ENCODE data around the gene ADD1.

GRCh38 chr4:2799224-2799911 lies 44.3 kb upstream of the ADD1 start:
- no peak for TF ChIP-seq YY1 (IDR thresholded peaks at IDR 0.05)
- TF ChIP-seq EGR1 (IDR thresholded peaks at IDR 0.05; ENCODE audit: low read depth in 2 of 2): no peak
- TF ChIP-seq MAX (IDR thresholded peaks at IDR 0.05): no peak
- no peak for TF ChIP-seq JUND (IDR thresholded peaks at IDR 0.05)
- TF ChIP-seq RAD21 (IDR thresholded peaks at IDR 0.05): no peak
- TF ChIP-seq, protein P1, sequence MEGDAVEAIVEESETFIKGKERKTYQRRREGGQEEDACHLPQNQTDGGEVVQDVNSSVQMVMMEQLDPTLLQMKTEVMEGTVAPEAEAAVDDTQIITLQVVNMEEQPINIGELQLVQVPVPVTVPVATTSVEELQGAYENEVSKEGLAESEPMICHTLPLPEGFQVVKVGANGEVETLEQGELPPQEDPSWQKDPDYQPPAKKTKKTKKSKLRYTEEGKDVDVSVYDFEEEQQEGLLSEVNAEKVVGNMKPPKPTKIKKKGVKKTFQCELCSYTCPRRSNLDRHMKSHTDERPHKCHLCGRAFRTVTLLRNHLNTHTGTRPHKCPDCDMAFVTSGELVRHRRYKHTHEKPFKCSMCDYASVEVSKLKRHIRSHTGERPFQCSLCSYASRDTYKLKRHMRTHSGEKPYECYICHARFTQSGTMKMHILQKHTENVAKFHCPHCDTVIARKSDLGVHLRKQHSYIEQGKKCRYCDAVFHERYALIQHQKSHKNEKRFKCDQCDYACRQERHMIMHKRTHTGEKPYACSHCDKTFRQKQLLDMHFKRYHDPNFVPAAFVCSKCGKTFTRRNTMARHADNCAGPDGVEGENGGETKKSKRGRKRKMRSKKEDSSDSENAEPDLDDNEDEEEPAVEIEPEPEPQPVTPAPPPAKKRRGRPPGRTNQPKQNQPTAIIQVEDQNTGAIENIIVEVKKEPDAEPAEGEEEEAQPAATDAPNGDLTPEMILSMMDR (IDR thresholded peaks at IDR 0.05; ENCODE audit: low read depth, low read length, missing input control): no peak
- TF ChIP-seq RXRA (IDR thresholded peaks at IDR 0.05): no peak
- TF ChIP-seq REST (IDR thresholded peaks at IDR 0.05): no peak
- no peak for TF ChIP-seq TAF1 (conservative IDR thresholded peaks at IDR 0.05)
- no peak for TF ChIP-seq GABPA (IDR thresholded peaks at IDR 0.05 in 1 of 2, conservative IDR thresholded peaks at IDR 0.05 in 1 of 2)
- TF ChIP-seq, protein P2, sequence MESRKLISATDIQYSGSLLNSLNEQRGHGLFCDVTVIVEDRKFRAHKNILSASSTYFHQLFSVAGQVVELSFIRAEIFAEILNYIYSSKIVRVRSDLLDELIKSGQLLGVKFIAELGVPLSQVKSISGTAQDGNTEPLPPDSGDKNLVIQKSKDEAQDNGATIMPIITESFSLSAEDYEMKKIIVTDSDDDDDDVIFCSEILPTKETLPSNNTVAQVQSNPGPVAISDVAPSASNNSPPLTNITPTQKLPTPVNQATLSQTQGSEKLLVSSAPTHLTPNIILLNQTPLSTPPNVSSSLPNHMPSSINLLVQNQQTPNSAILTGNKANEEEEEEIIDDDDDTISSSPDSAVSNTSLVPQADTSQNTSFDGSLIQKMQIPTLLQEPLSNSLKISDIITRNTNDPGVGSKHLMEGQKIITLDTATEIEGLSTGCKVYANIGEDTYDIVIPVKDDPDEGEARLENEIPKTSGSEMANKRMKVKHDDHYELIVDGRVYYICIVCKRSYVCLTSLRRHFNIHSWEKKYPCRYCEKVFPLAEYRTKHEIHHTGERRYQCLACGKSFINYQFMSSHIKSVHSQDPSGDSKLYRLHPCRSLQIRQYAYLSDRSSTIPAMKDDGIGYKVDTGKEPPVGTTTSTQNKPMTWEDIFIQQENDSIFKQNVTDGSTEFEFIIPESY (IDR thresholded peaks at IDR 0.05): no peak
- no peak for TF ChIP-seq HNF4G (IDR thresholded peaks at IDR 0.05)
- no peak for TF ChIP-seq ATF3 (IDR thresholded peaks at IDR 0.05)
